Measurements from ENCODE around the gene EP400.

The EP400 gene

GRCh38 chr12:131922772-131923171, 27.0 kb upstream of the EP400 start:
- H2AFZ ChIP-seq (ENCODE audit: low read depth, low read length, severe bottlenecking) = no peak overlapping the region
- H4K20me1 ChIP-seq (ENCODE audit: low read depth, low read length) = 0 out of 2 replicates have a peak, but pooled peaks cover 8% of the 10 kb centered on the region
- no peak overlapping the region for H3K4me3 ChIP-seq (ENCODE audit: insufficient read depth, low read length, poor library complexity, severe bottlenecking)
- TF ChIP-seq EZH2phosphoT487 (conservative IDR thresholded peaks at IDR 0.05; ENCODE audit: low read length) (no peak), CTCF (IDR thresholded peaks at IDR 0.05; ENCODE audit: insufficient read depth, low read length, poor library complexity, severe bottlenecking) (no peak)
- H3K27me3 ChIP-seq (ENCODE audit: low read length) = no peaks in the 10 kb centered on the region
- no peak overlapping the region for H3K9ac ChIP-seq (ENCODE audit: low read length)
- H3F3A ChIP-seq (ENCODE audit: insufficient read depth) = peaks cover 10% of the 10 kb centered on the region; the same call in 1 of the 2 replicates
- H3K79me2 ChIP-seq (ENCODE audit: insufficient read depth, low read length) = no peaks in the 10 kb centered on the region
- H3K9me2 ChIP-seq (replicated peaks; ENCODE audit: insufficient read depth, low read length) = no peaks in the 10 kb centered on the region
- H3K36me3 ChIP-seq (ENCODE audit: low read length) = no peaks in the 10 kb centered on the region
- no peak overlapping the region for H3K4me2 ChIP-seq (ENCODE audit: low read depth, low read length, poor library complexity, severe bottlenecking)
- H3K27ac ChIP-seq (ENCODE audit: low read depth, low read length) = no peak overlapping the region
- H3K9me3 ChIP-seq (ENCODE audit: insufficient read depth, low read length) = no peaks in the 10 kb centered on the region

GRCh38 chr12:131923260-131923659, 26.5 kb upstream of the EP400 start:
- H3K9me2 ChIP-seq (replicated peaks; ENCODE audit: insufficient read depth, low read length) = no peaks in the 10 kb centered on the region
- H3K27ac ChIP-seq (ENCODE audit: low read depth, low read length) = no peak overlapping the region
- H3K4me2 ChIP-seq (ENCODE audit: low read depth, low read length, poor library complexity, severe bottlenecking) = no peak overlapping the region
- H3K27me3 ChIP-seq (ENCODE audit: low read length) = no peaks in the 10 kb centered on the region
- H3K79me2 ChIP-seq (ENCODE audit: insufficient read depth, low read length) = no peaks in the 10 kb centered on the region
- H4K20me1 ChIP-seq (ENCODE audit: low read depth, low read length) = 0 out of 2 replicates have a peak, but pooled peaks cover 8% of the 10 kb centered on the region
- H2AFZ ChIP-seq (ENCODE audit: low read depth, low read length, severe bottlenecking) = no peak overlapping the region
- TF ChIP-seq CTCF (IDR thresholded peaks at IDR 0.05; ENCODE audit: insufficient read depth, low read length, poor library complexity, severe bottlenecking) (no peak), EZH2phosphoT487 (conservative IDR thresholded peaks at IDR 0.05; ENCODE audit: low read length) (no peak)
- no peak overlapping the region for H3K4me3 ChIP-seq (ENCODE audit: insufficient read depth, low read length, poor library complexity, severe bottlenecking)
- no peaks in the 10 kb centered on the region for H3K36me3 ChIP-seq (ENCODE audit: low read length)
- H3K9ac ChIP-seq (ENCODE audit: low read length) = no peak overlapping the region
- peaks cover 10% of the 10 kb centered on the region; the same call in 1 of the 2 replicates for H3F3A ChIP-seq (ENCODE audit: insufficient read depth)
- H3K9me3 ChIP-seq (ENCODE audit: insufficient read depth, low read length) = no peaks in the 10 kb centered on the region

GRCh38 chr12:131927110-131928079, 22.3 kb upstream of the EP400 start:
- Histone ChIP-seq H3K79me2 (ENCODE audit: insufficient read depth, low read length) (peaks cover 20% of the 10 kb centered on the region), H3K4me2 (ENCODE audit: low read depth, low read length, poor library complexity, severe bottlenecking) (no peak overlapping the region), H4K20me1 (ENCODE audit: low read depth, low read length) (peaks cover 8% of the 10 kb centered on the region; the same call in 1 of the 2 replicates), H3K9ac (ENCODE audit: low read length) (no peak overlapping the region), H3K9me3 (ENCODE audit: insufficient read depth, low read length) (no peaks in the 10 kb centered on the region), H2AFZ (ENCODE audit: low read depth, low read length, severe bottlenecking) (no peak overlapping the region), H3K4me3 (ENCODE audit: insufficient read depth, low read length, poor library complexity, severe bottlenecking) (no peak overlapping the region), H3K27me3 (ENCODE audit: low read length) (no peaks in the 10 kb centered on the region), H3K9me2 (replicated peaks; ENCODE audit: insufficient read depth, low read length) (no peaks in the 10 kb centered on the region), H3K36me3 (ENCODE audit: low read length) (0 out of 2 replicates have a peak, but pooled peaks cover 6% of the 10 kb centered on the region), H3K27ac (ENCODE audit: low read depth, low read length) (no peak overlapping the region), H3F3A (ENCODE audit: insufficient read depth) (peaks cover 10% of the 10 kb centered on the region; the same call in 1 of the 2 replicates)
- TF ChIP-seq EZH2phosphoT487 (conservative IDR thresholded peaks at IDR 0.05; ENCODE audit: low read length) (no peak), CTCF (IDR thresholded peaks at IDR 0.05; ENCODE audit: insufficient read depth, low read length, poor library complexity, severe bottlenecking) (no peak)
